ENCODE data around the gene MIEF2. TPM values are rescaled to one million over a fixed set of nuclear protein-coding genes. Genes with fewer than 3 reads are reported as not detected.
A peak's percentile ranks its signal among the peaks of the same experiment; 100 is the strongest.

Gene MIEF2
- polyA plus RNA-seq, 3 donors: 3.5 to 6.1 (median 4.9) TPM

DNA sequence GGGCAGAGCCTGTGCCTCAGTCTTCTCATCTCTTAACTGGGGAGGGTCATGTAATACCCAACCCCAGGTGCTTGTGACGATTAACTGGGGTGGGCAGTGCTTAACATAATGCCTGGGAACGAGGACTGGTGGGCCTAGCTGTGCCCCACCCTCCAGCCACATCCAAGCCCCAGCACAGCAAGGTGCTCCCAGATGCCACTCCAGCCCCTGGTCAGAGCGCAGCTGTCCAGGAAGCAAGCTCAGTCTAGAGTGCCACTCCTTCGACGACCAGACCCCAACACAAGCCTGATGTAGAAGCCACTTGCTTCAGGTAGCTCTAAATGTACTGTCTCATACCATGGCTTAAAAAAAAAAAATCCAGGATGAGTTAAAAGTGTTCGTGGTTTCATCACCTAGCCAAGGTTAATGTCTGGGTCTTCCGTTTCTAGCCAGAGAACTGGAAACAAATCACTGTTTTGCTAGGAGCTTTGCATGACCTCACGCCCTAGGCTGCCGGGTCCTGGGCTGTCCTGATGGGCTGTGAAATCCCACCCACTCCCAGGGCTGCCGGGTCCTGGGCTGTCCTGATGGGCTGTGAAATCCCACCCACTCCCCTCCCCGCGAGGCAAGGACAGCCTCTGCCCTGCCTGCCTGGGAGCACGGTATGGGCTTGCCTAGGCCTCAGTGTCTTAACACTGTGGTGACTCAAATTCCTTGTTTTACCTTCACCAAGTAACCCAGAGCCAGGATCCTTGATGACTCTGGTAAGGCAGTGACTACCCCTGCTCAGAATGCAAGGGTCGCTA is 7.7 kb downstream of the MIEF2 start:
- Mint-ChIP-seq H3K36me3 (peaks cover 28 to 43% of the 10 kb centered on the region in 2 donors), H3K27ac (peak overlapping the region in 1 of 7 donors; percentile 41), H3K4me3 (no peak overlapping the region), H3K4me1 (no peaks in the 10 kb centered on the region), H3K9me3 (no peaks in the 10 kb centered on the region), H3K27me3 (ENCODE audit: low read depth in 3 of 3) (no peaks in the 10 kb centered on the region)
- no peaks in the 10 kb centered on the region for H3K4me1 ChIP-seq (ENCODE audit: control insufficient read depth in 1 of 2, insufficient read depth in 2 of 2, low read length in 2 of 2)
- H2AFZ ChIP-seq (ENCODE audit: insufficient read depth, low read depth, low read length, poor library complexity, severe bottlenecking): no peak overlapping the region
- 84% methylated on average over 10 of the region's 14 CpGs for WGBS (ENCODE audit: insufficient coverage)
- H4K20me1 ChIP-seq (ENCODE audit: insufficient read depth, low read length): peaks cover 8% of the 10 kb centered on the region
- H3K36me3 ChIP-seq (replicated peaks in 1 of 2; ENCODE audit: control insufficient read depth in 1 of 2, insufficient read depth in 2 of 2, low read length in 2 of 2): peaks cover 27 to 52% of the 10 kb centered on the region in 2 donors
- TF ChIP-seq CTCF (IDR thresholded peaks at IDR 0.05): no peak
- no peak overlapping the region for H3K4me3 ChIP-seq (replicated peaks in 1 of 3; ENCODE audit: low read depth in 2 of 3, low read length in 3 of 3)
- no peaks in the 10 kb centered on the region for H3K27me3 ChIP-seq (ENCODE audit: control insufficient read depth in 2 of 2, insufficient read depth in 2 of 2, low read length in 2 of 2)
- H3K9ac ChIP-seq (ENCODE audit: insufficient read depth, low read length, poor library complexity, severe bottlenecking): no peak overlapping the region
- H3K27ac ChIP-seq (ENCODE audit: low read depth in 1 of 2, low read length in 2 of 2): no peak overlapping the region
- no peaks in the 10 kb centered on the region for H3K79me2 ChIP-seq (ENCODE audit: insufficient read depth, low read length)
- DNase-seq: no peak
- intact Hi-C loops (cut with micrococcal nuclease): no loop called here
- H3K4me2 ChIP-seq (replicated peaks; ENCODE audit: extremely low read depth, low read length, poor library complexity, severe bottlenecking): no peak overlapping the region
- H3K9me3 ChIP-seq (replicated peaks in 1 of 2; ENCODE audit: control insufficient read depth in 1 of 2, insufficient read depth in 1 of 2, low read length in 2 of 2): no peaks in the 10 kb centered on the region

DNA sequence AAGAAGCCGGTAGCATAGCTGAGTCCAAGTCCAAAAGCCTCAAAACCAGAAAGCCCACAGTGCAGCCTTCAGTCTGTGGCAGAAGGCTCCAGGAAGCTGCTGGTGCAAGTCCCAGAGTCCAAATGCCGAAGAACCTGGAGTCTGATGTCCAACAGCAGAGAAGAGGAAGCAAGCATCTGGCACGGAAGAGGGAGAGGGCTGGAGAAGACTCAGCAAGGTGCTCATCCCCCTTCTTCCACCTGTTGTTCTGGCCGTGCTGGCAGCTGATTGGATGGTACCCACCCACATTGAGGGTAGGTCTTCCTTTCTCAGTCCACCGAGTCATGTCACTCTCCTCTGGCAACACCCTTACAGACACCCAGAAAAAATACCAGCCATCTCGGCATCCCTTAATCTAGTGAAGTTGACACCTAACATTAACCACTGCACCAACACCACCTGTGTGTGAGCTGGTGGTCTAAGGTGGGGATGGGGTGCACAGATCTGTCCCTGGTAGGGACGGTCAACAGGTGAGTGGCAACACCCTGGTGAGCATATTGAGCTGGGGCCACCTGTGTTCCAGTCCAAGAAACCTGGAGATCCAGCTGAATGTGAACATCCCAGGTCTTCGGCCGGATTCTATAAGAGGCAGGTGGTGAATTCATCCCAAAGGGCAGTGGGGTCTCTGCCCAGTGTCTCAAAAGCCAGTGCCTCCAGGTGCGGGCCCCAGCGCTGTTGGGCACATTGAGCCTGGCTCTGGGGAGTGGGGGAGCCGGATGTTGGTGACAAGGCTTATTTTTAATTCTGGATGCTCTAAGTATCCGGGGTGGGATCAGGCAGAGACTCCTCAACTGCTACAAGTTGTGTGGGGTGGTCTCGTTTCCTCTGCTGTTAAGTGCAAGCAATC is 9.8 kb downstream of the MIEF2 start:
- Mint-ChIP-seq H3K9me3 (no peaks in the 10 kb centered on the region), H3K36me3 (peaks cover 38 to 48% of the 10 kb centered on the region in 2 donors), H3K4me3 (no peak overlapping the region), H3K4me1 (no peaks in the 10 kb centered on the region), H3K27ac (peak overlapping the region in 2 of 7 donors; percentile 5 to 63), H3K27me3 (ENCODE audit: low read depth in 3 of 3) (peaks cover 0 to 1% (median 0%) of the 10 kb centered on the region in 3 donors)
- no peak overlapping the region for H3K27ac ChIP-seq (ENCODE audit: low read depth in 1 of 2, low read length in 2 of 2)
- H3K4me3 ChIP-seq (replicated peaks in 1 of 3; ENCODE audit: low read depth in 2 of 3, low read length in 3 of 3): no peak overlapping the region
- H3K4me2 ChIP-seq (replicated peaks; ENCODE audit: extremely low read depth, low read length, poor library complexity, severe bottlenecking): no peak overlapping the region
- WGBS (ENCODE audit: insufficient coverage): 96% methylated on average over 10 of the region's 14 CpGs
- H3K79me2 ChIP-seq (ENCODE audit: insufficient read depth, low read length): no peaks in the 10 kb centered on the region
- H3K27me3 ChIP-seq (ENCODE audit: control insufficient read depth in 2 of 2, insufficient read depth in 2 of 2, low read length in 2 of 2): no peaks in the 10 kb centered on the region
- intact Hi-C loops (cut with micrococcal nuclease): no loop called here
- peaks cover 30 to 50% of the 10 kb centered on the region in 2 donors for H3K36me3 ChIP-seq (replicated peaks in 1 of 2; ENCODE audit: control insufficient read depth in 1 of 2, insufficient read depth in 2 of 2, low read length in 2 of 2)
- no peak overlapping the region for H2AFZ ChIP-seq (ENCODE audit: insufficient read depth, low read depth, low read length, poor library complexity, severe bottlenecking)
- no peaks in the 10 kb centered on the region for H3K4me1 ChIP-seq (ENCODE audit: control insufficient read depth in 1 of 2, insufficient read depth in 2 of 2, low read length in 2 of 2)
- no peak for DNase-seq
- no peaks in the 10 kb centered on the region for H3K9me3 ChIP-seq (replicated peaks in 1 of 2; ENCODE audit: control insufficient read depth in 1 of 2, insufficient read depth in 1 of 2, low read length in 2 of 2)
- peaks cover 8% of the 10 kb centered on the region for H4K20me1 ChIP-seq (ENCODE audit: insufficient read depth, low read length)
- H3K9ac ChIP-seq (ENCODE audit: insufficient read depth, low read length, poor library complexity, severe bottlenecking): no peak overlapping the region
- no peak for TF ChIP-seq CTCF (IDR thresholded peaks at IDR 0.05)
